Effector CD8-positive, alpha-beta T cell (primary cell): Measurements from ENCODE around the gene TMED8.

Source experiments
- DNase-seq: peaks from one replicate; lab custom pipeline; 2025; lab: John Stamatoyannopoulos, UW

The TMED8 gene

GRCh38 chr14:77296906-77297305, 80.0 kb downstream of the TMED8 start:
- DNase-seq, result no peak

GRCh38 chr14:77296155-77296554, 80.7 kb downstream of the TMED8 start:
- no peak for DNase-seq

GRCh38 chr14:77290705-77291104, 86.2 kb downstream of the TMED8 start:
- DNase-seq, result no peak

- DNase-seq, result no peak
Measured at GRCh38 chr14:77286576-77286975, 90.3 kb downstream of the TMED8 start.
